Neural cell (in vitro differentiated cells): ENCODE measurements around the gene JAGN1. TPM values are rescaled to one million over a fixed set of nuclear protein-coding genes. Genes with fewer than 3 reads are reported as not detected.

Experiments
- H2AFZ ChIP-seq: fragments of 200-600, 300-800 bp; sonication (generic), shearing (Covaris generic); 2 replicates; pipeline ENCODE4 v1.6.0; 2014; ENCODE audit warnings: low read depth, mild to moderate bottlenecking, antibody characterized with exemption, low read length, moderate library complexity
- H3F3A ChIP-seq: fragments of 200-600 bp; shearing (Covaris generic); 2 replicates; pipeline ENCODE4 v1.6.1; 2016; ENCODE audit warnings: mild to moderate bottlenecking, moderate library complexity, mixed read lengths, antibody characterized with exemption, low read length; ENCODE audit not compliant: insufficient read depth, poor library complexity, severe bottlenecking
- H3K27ac ChIP-seq: fragments of 200-600, 300-800 bp; sonication (generic), shearing (Covaris generic); 2 replicates; pipeline ENCODE4 v1.5.1; 2014; ENCODE audit warnings: mild to moderate bottlenecking, low read length, moderate library complexity
- H3K27me3 ChIP-seq: fragments of 300-800, 200-600 bp; sonication (generic), shearing (Covaris generic); 2 replicates; pipeline ENCODE4 v1.6.0; 2014; ENCODE audit warnings: mild to moderate bottlenecking, low read depth, low read length, moderate library complexity; ENCODE audit not compliant: insufficient read depth
- H3K36me3 ChIP-seq: fragments of 300-800, 200-600 bp; sonication (generic), shearing (Covaris generic); 2 replicates; pipeline ENCODE4 v1.5.1; 2014; ENCODE audit warnings: mild to moderate bottlenecking, antibody characterized with exemption, low read length, moderate library complexity; ENCODE audit not compliant: insufficient read depth
- H3K4me2 ChIP-seq: fragments of 300-800, 200-600 bp; sonication (generic), shearing (Covaris generic); 2 replicates; pipeline ENCODE4 v1.6.0; 2014; ENCODE audit warnings: mild to moderate bottlenecking, low read length
- H3K4me3 ChIP-seq: fragments of 300-800, 200-600 bp; sonication (generic), shearing (Covaris generic); 2 replicates; pipeline ENCODE4 v1.5.1; 2014; ENCODE audit warnings: mild to moderate bottlenecking, low read length, moderate library complexity
- H3K79me2 ChIP-seq: fragments of 200-600 bp; shearing (Covaris generic); replicated peaks from 2 replicates; pipeline ENCODE4 v1.6.0; 2014; ENCODE audit warnings: mild to moderate bottlenecking, low read length, moderate library complexity; ENCODE audit not compliant: insufficient read depth
- H3K9ac ChIP-seq: fragments of 300-800, 200-600 bp; sonication (generic), shearing (Covaris generic); 2 replicates; pipeline ENCODE4 v1.6.1; 2016; ENCODE audit warnings: mild to moderate bottlenecking, low read length, mixed read lengths
- H3K9me2 ChIP-seq: fragments of 200-600 bp; shearing (Covaris generic); 2 replicates; pipeline ENCODE4 v1.6.1; 2016; ENCODE audit warnings: mild to moderate bottlenecking, low read length, mixed read lengths; ENCODE audit not compliant: insufficient read depth
- H3K9me3 ChIP-seq: fragments of 200-600, 300-800 bp; sonication (generic), shearing (Covaris generic); 2 replicates; pipeline ENCODE4 v1.6.1; 2016; ENCODE audit warnings: mild to moderate bottlenecking, mixed run types, low read length, moderate library complexity, mixed read lengths
- H4K20me1 ChIP-seq: fragments of 200-600 bp; shearing (Covaris generic); 2 replicates; pipeline ENCODE4 v1.6.1; 2016; ENCODE audit warnings: mild to moderate bottlenecking, mixed run types; ENCODE audit not compliant: insufficient read depth
- CTCF ChIP-seq: fragments of 450-650 bp; IDR thresholded peaks from 2 replicates; pipeline ENCODE4 v1.5.1; 2014; ENCODE audit warnings: antibody characterized with exemption, mild to moderate bottlenecking, moderate library complexity; ENCODE audit not compliant: poor library complexity, severe bottlenecking
- EP300 ChIP-seq: fragments of 450-650 bp; conservative IDR thresholded peaks from 2 replicates; pipeline ENCODE4 v1.6.1; 2014; ENCODE audit warnings: antibody characterized with exemption, mild to moderate bottlenecking, moderate library complexity; ENCODE audit not compliant: poor library complexity, severe bottlenecking
- EZH2 ChIP-seq: fragments of 200-600, 300-800 bp; shearing (Covaris generic), sonication (generic); IDR thresholded peaks from 2 replicates; pipeline ENCODE4 v1.6.1; 2014; ENCODE audit warnings: antibody characterized with exemption, low read length, borderline replicate concordance, mild to moderate bottlenecking; ENCODE audit not compliant: insufficient read depth, poor library complexity, severe bottlenecking
- MXI1 ChIP-seq: fragments of 450-650 bp; conservative IDR thresholded peaks from 2 replicates; pipeline ENCODE4 v1.6.1; 2014; ENCODE audit warnings: antibody characterized with exemption, mild to moderate bottlenecking; ENCODE audit not compliant: poor library complexity, severe bottlenecking
- POLR2AphosphoS5 ChIP-seq: IDR thresholded peaks from 2 replicates; pipeline ENCODE4 v1.6.1; 2012
- RAD21 ChIP-seq: fragments of 450-650 bp; conservative IDR thresholded peaks from 2 replicates; pipeline ENCODE4 v1.6.1; 2014; ENCODE audit warnings: antibody characterized with exemption, mild to moderate bottlenecking, moderate library complexity
- REST ChIP-seq: IDR thresholded peaks from 2 replicates; pipeline ENCODE4 v1.6.1; 2012; ENCODE audit warnings: borderline replicate concordance
- SMC3 ChIP-seq: fragments of 450-650 bp; conservative IDR thresholded peaks from 2 replicates; pipeline ENCODE4 v1.6.1; 2014; ENCODE audit warnings: antibody characterized with exemption, mild to moderate bottlenecking, moderate library complexity; ENCODE audit not compliant: poor library complexity
- TAF1 ChIP-seq: IDR thresholded peaks from 2 replicates; pipeline ENCODE4 v1.6.1; 2012; ENCODE audit warnings: low read depth
- polyA plus RNA-seq: library from polyadenylated mRNA; depleted of rRNA; stranded (reverse); fragments of >200 nt; gene quantifications from 2 replicates; pipeline ENCODE4 v1.2.3, GENCODE V29; 2014

The JAGN1 gene
- polyA plus RNA-seq, 1 donor from 2014 or later, result 26.5 TPM

- no peak overlapping the region for H3K9ac ChIP-seq
- H4K20me1 ChIP-seq, result no peaks in the 10 kb centered on the region
- no peak overlapping the region for H2AFZ ChIP-seq
- H3K79me2 ChIP-seq, result no peaks in the 10 kb centered on the region
- TF ChIP-seq EZH2 (no peak), REST (no peak), RAD21 (no peak), TAF1 (no peak), CTCF (no peak)
- no peak overlapping the region for H3K27ac ChIP-seq
- H3K4me2 ChIP-seq, result no peak overlapping the region
- H3K4me3 ChIP-seq, result no peak overlapping the region
- H3K9me2 ChIP-seq, result no peaks in the 10 kb centered on the region
- no peaks in the 10 kb centered on the region for H3F3A ChIP-seq
- no peaks in the 10 kb centered on the region for H3K9me3 ChIP-seq
- H3K36me3 ChIP-seq, result no peaks in the 10 kb centered on the region
- no peaks in the 10 kb centered on the region for H3K27me3 ChIP-seq
These were observed 34.8 kb upstream of the JAGN1 start for GRCh38 chr3:9855594-9855993.

- Histone ChIP-seq H3K9me2 (no peaks in the 10 kb centered on the region), H3K36me3 (no peaks in the 10 kb centered on the region), H4K20me1 (no peaks in the 10 kb centered on the region), H3F3A (no peaks in the 10 kb centered on the region), H2AFZ (no peak overlapping the region), H3K4me2 (no peak overlapping the region), H3K4me3 (no peak overlapping the region), H3K9ac (no peak overlapping the region), H3K79me2 (no peaks in the 10 kb centered on the region), H3K9me3 (no peaks in the 10 kb centered on the region), H3K27ac (no peak overlapping the region), H3K27me3 (no peaks in the 10 kb centered on the region)
- TF ChIP-seq EZH2, result no peak
- TF ChIP-seq EP300, result no peak
- no peak for TF ChIP-seq MXI1
- no peak for TF ChIP-seq RAD21
- TF ChIP-seq TAF1, result no peak
- no peak for TF ChIP-seq POLR2AphosphoS5
- no peak for TF ChIP-seq SMC3
- TF ChIP-seq CTCF, result no peak
- no peak for TF ChIP-seq REST
These were observed 30.8 kb upstream of the JAGN1 start for GRCh38 chr3:9859530-9860025.
